ENCODE measurements around the gene TBC1D1. TPM values are rescaled to one million over a fixed set of nuclear protein-coding genes. Genes with fewer than 3 reads are reported as not detected.

TBC1D1 gene
- total RNA-seq, 4 donors from 2014 or later: 15.9 to 24.0 (median 20.0) TPM

GRCh38 chr4:38009421-38009820 lies 118.5 kb downstream of the TBC1D1 start:
- no peak overlapping the region for H3K4me3 ChIP-seq (ENCODE audit: low read depth, poor library complexity, severe bottlenecking)
- DNase-seq (ENCODE audit: low spot score in 2 of 2): no peak
- intact Hi-C loops (cut with DNase I; ENCODE audit: low total_unique reads): no loop called here
- no peak for TF ChIP-seq POLR2A (IDR thresholded peaks at IDR 0.05)
- no peak for TF ChIP-seq CTCF (IDR thresholded peaks at IDR 0.05)

GRCh38 chr4:38009949-38010348 lies 119.1 kb downstream of the TBC1D1 start:
- H3K4me3 ChIP-seq (ENCODE audit: low read depth, poor library complexity, severe bottlenecking): no peak overlapping the region
- WGBS, 2 donors: 81 to 84% methylated on average over 3 of the region's 3 CpGs
- no peak for DNase-seq (ENCODE audit: low spot score in 2 of 2)
- TF ChIP-seq CTCF (IDR thresholded peaks at IDR 0.05) (no peak), POLR2A (IDR thresholded peaks at IDR 0.05) (no peak)
- intact Hi-C loops (cut with DNase I; ENCODE audit: low total_unique reads): no loop called here

- intact Hi-C loops (cut with DNase I; ENCODE audit: low total_unique reads): no loop called here
- 82 to 90% methylated on average over 3 of the region's 3 CpGs for WGBS, 2 donors
- TF ChIP-seq CTCF (IDR thresholded peaks at IDR 0.05) (no peak), POLR2A (IDR thresholded peaks at IDR 0.05) (no peak)
- no peak for DNase-seq (ENCODE audit: low spot score in 2 of 2)
- H3K4me3 ChIP-seq (ENCODE audit: low read depth, poor library complexity, severe bottlenecking): no peak overlapping the region
Measured at GRCh38 chr4:38011511-38012162, 120.8 kb downstream of the TBC1D1 start.

- H3K4me3 ChIP-seq (ENCODE audit: low read depth, poor library complexity, severe bottlenecking): no peak overlapping the region
- WGBS, 2 donors: 72% methylated on average over 9 of the region's 9 CpGs
- no peak for DNase-seq (ENCODE audit: low spot score in 2 of 2)
- intact Hi-C loops (cut with DNase I; ENCODE audit: low total_unique reads): no loop called here
- TF ChIP-seq CTCF (IDR thresholded peaks at IDR 0.05) (no peak), POLR2A (IDR thresholded peaks at IDR 0.05) (no peak)
Measured at GRCh38 chr4:38013461-38014366, 122.8 kb downstream of the TBC1D1 start.

GRCh38 chr4:38014421-38014852 lies 123.6 kb downstream of the TBC1D1 start:
- WGBS, 2 donors: 89 to 95% methylated on average over 36 to 37 of the region's 37 CpGs
- no peak for TF ChIP-seq CTCF (IDR thresholded peaks at IDR 0.05)
- no peak for TF ChIP-seq POLR2A (IDR thresholded peaks at IDR 0.05)
- DNase-seq (ENCODE audit: low spot score in 2 of 2): no peak
- no peak overlapping the region for H3K4me3 ChIP-seq (ENCODE audit: low read depth, poor library complexity, severe bottlenecking)
- intact Hi-C loops (cut with DNase I; ENCODE audit: low total_unique reads): no loop called here
